ENCODE data around the gene RBM24. TPM values are rescaled to one million over a fixed set of nuclear protein-coding genes. Genes with fewer than 3 reads are reported as not detected.

Gene RBM24
- polyA plus RNA-seq, 3 donors = not detected

- Histone ChIP-seq H3K4me3 (replicated peaks in 1 of 3; ENCODE audit: low read depth in 2 of 3, low read length in 3 of 3) (no peak overlapping the region), H3K9me3 (replicated peaks in 1 of 2; ENCODE audit: control insufficient read depth in 1 of 2, insufficient read depth in 1 of 2, low read length in 2 of 2) (peaks cover 5% of the 10 kb centered on the region in 2 donors), H2AFZ (ENCODE audit: insufficient read depth, low read depth, low read length, poor library complexity, severe bottlenecking) (no peak overlapping the region), H3K79me2 (ENCODE audit: insufficient read depth, low read length) (no peaks in the 10 kb centered on the region), H3K36me3 (replicated peaks in 1 of 2; ENCODE audit: control insufficient read depth in 1 of 2, insufficient read depth in 2 of 2, low read length in 2 of 2) (no peaks in the 10 kb centered on the region), H3K27me3 (ENCODE audit: control insufficient read depth in 2 of 2, insufficient read depth in 2 of 2, low read length in 2 of 2) (no peaks in the 10 kb centered on the region), H3K27ac (ENCODE audit: low read depth in 1 of 2, low read length in 2 of 2) (no peak overlapping the region), H4K20me1 (ENCODE audit: insufficient read depth, low read length) (no peaks in the 10 kb centered on the region), H3K9ac (ENCODE audit: insufficient read depth, low read length, poor library complexity, severe bottlenecking) (no peak overlapping the region), H3K4me1 (ENCODE audit: control insufficient read depth in 1 of 2, insufficient read depth in 2 of 2, low read length in 2 of 2) (no peaks in the 10 kb centered on the region), H3K4me2 (replicated peaks; ENCODE audit: extremely low read depth, low read length, poor library complexity, severe bottlenecking) (no peak overlapping the region)
- Mint-ChIP-seq H3K27ac (no peak overlapping the region), H3K9me3 (peaks cover 7 to 22% (median 9%) of the 10 kb centered on the region in 7 donors), H3K4me3 (no peak overlapping the region), H3K4me1 (no peaks in the 10 kb centered on the region), H3K27me3 (ENCODE audit: low read depth in 3 of 3) (peaks cover 0 to 6% (median 1%) of the 10 kb centered on the region in 3 donors), H3K36me3 (no peaks in the 10 kb centered on the region)
- 100% methylated on average over 1 of the region's 2 CpGs for WGBS (ENCODE audit: insufficient coverage)
- intact Hi-C loops (cut with micrococcal nuclease) = no loop called here
- no peak for TF ChIP-seq CTCF (IDR thresholded peaks at IDR 0.05)
- no peak for DNase-seq
Observed at GRCh38 chr6:17237246-17237645, 43.9 kb upstream of the RBM24 start.

DNA sequence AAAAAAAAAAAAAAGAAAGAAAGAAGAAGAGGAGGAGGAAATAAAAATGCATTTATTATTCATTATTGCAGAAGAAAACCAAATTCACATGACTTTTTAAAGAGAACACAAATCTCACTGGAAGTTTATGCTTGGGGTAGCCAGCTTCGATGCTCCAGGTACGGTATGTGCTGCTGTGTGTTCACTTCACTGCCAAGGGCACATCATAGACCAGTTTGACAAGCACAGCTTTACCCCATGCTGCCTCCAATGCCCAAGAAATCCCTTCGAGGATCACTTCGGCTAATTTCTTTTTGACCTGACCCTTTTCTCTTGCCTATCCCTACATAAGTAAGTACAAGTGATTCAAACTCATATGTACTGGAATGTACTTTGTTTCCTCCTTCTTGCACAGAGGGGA is 41.9 kb upstream of the RBM24 start:
- Mint-ChIP-seq H3K9me3 (peaks cover 7 to 19% (median 14%) of the 10 kb centered on the region in 7 donors), H3K4me3 (no peak overlapping the region), H3K4me1 (no peaks in the 10 kb centered on the region), H3K36me3 (no peaks in the 10 kb centered on the region), H3K27ac (no peak overlapping the region), H3K27me3 (ENCODE audit: low read depth in 3 of 3) (peaks cover 0 to 5% (median 1%) of the 10 kb centered on the region in 3 donors)
- no peak for DNase-seq
- WGBS (ENCODE audit: insufficient coverage) = no CpG with 5 or more reads among the region's 4 CpGs
- H3K4me3 ChIP-seq (replicated peaks in 1 of 3; ENCODE audit: low read depth in 2 of 3, low read length in 3 of 3) = no peak overlapping the region
- no peak for TF ChIP-seq CTCF (IDR thresholded peaks at IDR 0.05)
- intact Hi-C loops (cut with micrococcal nuclease) = no loop called here
- H3K36me3 ChIP-seq (replicated peaks in 1 of 2; ENCODE audit: control insufficient read depth in 1 of 2, insufficient read depth in 2 of 2, low read length in 2 of 2) = no peaks in the 10 kb centered on the region
- H3K9ac ChIP-seq (ENCODE audit: insufficient read depth, low read length, poor library complexity, severe bottlenecking) = no peak overlapping the region
- H3K4me1 ChIP-seq (ENCODE audit: control insufficient read depth in 1 of 2, insufficient read depth in 2 of 2, low read length in 2 of 2) = no peaks in the 10 kb centered on the region
- H3K27me3 ChIP-seq (ENCODE audit: control insufficient read depth in 2 of 2, insufficient read depth in 2 of 2, low read length in 2 of 2) = no peaks in the 10 kb centered on the region
- H3K4me2 ChIP-seq (replicated peaks; ENCODE audit: extremely low read depth, low read length, poor library complexity, severe bottlenecking) = no peak overlapping the region
- no peak overlapping the region for H3K27ac ChIP-seq (ENCODE audit: low read depth in 1 of 2, low read length in 2 of 2)
- no peaks in the 10 kb centered on the region for H4K20me1 ChIP-seq (ENCODE audit: insufficient read depth, low read length)
- H2AFZ ChIP-seq (ENCODE audit: insufficient read depth, low read depth, low read length, poor library complexity, severe bottlenecking) = no peak overlapping the region
- H3K79me2 ChIP-seq (ENCODE audit: insufficient read depth, low read length) = no peaks in the 10 kb centered on the region
- H3K9me3 ChIP-seq (replicated peaks in 1 of 2; ENCODE audit: control insufficient read depth in 1 of 2, insufficient read depth in 1 of 2, low read length in 2 of 2) = peaks cover 5 to 8% of the 10 kb centered on the region in 2 donors

Measured in CD14-positive monocyte (primary cell).